NCI-H2171 treated with DMSO at 0.1 percent for 48 hours (cell line): ENCODE results near the gene PRRT1.
"Not testable (repeated sequence)": the region's sequence is repeated elsewhere in the genome, so short reads cannot be mapped to it uniquely, and the experiment has no call there.

Experiments used
- DNase-seq: peaks from one replicate; lab custom pipeline; 2025; lab: John Stamatoyannopoulos, UW

Gene PRRT1

GRCh38 chr6:32187725-32188380 lies 36.1 kb upstream of the PRRT1 start:
- not testable (repeated sequence) for DNase-seq

GRCh38 chr6:32187009-32187709 lies 35.4 kb upstream of the PRRT1 start:
- no peak for DNase-seq

GRCh38 chr6:32186151-32186840 lies 34.6 kb upstream of the PRRT1 start:
- DNase-seq: not testable (repeated sequence)

- not testable (repeated sequence) for DNase-seq
Observed at GRCh38 chr6:32185681-32186131, 34.0 kb upstream of the PRRT1 start.

DNA sequence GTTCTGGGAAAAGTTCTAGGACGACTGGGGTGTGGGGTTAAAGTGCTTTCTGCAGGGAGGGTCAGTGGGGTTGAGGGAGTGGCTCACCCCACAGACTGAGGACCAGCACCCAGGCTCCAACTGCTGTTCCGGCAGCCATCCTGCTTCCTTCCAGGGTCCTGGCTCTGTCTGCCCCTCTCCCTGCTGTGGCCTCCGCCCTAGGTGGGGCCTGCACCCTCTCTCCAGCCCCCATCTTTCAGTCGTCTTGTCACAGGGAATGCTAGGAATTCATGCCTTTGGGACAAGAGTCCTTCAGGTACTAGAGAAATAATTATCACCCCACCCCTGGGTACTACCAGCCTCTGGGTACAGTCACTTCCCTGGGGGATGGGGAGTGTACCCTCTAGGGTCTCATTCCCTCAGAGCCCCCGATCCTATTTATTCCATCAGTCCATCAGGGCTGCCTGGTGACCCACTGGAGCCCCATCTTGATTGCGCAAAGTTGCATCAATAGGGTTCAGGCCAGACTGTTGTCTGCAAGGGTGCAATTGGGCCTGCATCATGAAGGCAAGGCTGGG lies 32.4 kb upstream of the PRRT1 start, which contains the start of gene AGER:
AGER (minus strand) TSS at position 170 of the 557 bp plus-strand sequence; CDS start at position 139, 31 bp downstream.
- no peak for DNase-seq

- DNase-seq: no peak
Observed at GRCh38 chr6:32183483-32184083, 31.8 kb upstream of the PRRT1 start.

GRCh38 chr6:32183030-32183429 lies 31.3 kb upstream of the PRRT1 start:
- DNase-seq: no peak

GRCh38 chr6:32182555-32182981 lies 30.8 kb upstream of the PRRT1 start:
- DNase-seq: no peak

- DNase-seq: no peak
Observed at GRCh38 chr6:32181915-32182529, 30.3 kb upstream of the PRRT1 start.

DNA sequence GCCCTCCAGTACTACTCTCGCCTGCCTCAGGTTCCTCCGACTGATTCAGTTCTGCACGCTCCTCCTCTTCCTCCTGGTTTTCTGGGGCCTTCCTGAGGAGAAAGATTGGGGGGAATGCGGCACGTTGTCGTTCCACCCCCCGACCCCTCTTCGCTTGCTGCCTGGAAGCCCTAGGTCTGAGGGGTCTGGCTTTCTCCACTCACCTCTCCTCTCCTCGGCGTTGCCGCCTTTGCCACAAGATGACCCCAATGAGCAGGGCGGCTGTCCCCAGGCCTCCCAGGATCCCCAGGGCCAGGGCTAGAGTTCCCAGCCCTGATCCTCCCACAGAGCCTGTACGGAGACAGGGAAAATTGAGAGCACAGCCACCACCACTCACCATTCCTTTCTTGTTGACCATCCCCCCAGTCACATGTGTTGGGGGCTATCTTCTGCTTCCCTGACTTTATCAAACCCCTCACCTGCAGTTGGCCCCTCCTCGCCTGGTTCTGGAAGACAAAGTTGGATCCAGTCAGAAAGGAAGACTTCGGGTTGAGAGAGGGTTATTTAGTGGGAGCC lies 29.5 kb upstream of the PRRT1 start:
- DNase-seq: no peak

- DNase-seq: no peak
Observed at GRCh38 chr6:32179766-32180405, 28.1 kb upstream of the PRRT1 start.

DNA sequence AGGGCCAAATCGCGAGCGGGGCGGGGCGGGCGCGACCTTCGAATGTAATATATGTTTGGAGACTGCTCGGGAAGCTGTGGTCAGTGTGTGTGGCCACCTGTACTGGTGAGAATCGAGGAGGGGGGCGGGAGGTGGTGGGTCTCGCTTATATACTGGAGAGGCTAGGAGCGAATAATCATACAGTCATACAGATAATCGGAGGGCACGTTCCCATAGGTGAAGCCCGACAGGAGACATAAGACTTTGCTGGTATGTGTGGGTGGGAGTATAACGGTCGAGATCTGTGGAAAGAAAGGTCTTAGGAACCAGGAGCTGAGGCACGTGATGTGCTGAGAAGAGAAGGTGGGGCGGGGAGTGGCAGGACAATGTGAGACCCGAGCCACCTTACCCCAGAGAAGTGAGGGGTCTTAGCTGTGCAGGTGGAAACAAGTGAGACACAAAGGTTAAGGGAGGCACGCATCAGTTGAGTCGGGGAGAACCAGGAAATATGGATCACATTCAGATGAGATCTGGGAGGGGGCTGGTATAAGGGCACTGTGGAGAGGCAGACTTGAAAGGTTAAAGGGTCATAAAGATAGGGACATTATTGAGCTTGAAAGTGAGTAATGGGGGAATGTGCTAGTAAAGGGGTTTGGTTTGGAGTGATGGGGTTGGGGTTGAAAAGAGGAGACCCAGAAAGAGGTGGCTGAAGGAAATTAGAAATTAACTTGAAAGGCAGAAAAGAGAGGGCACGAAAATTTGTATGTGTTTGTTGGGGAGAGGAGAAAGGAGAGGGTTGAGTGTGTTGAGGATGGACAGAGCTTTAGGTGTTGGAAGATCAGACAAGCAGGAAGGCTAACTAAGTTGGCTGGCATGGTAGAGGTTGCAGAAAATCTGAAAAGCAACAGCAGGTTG lies 27.1 kb upstream of the PRRT1 start:
- peak; percentile 33 for DNase-seq

- peak; percentile 100 for DNase-seq
Observed at GRCh38 chr6:32177788-32178546, 26.2 kb upstream of the PRRT1 start, which contains the start of gene RNF5. Gene RNF5, plus strand, starts transcription at chr6:32178405. Its CDS starts 107 bp downstream, at chr6:32178512.

DNA sequence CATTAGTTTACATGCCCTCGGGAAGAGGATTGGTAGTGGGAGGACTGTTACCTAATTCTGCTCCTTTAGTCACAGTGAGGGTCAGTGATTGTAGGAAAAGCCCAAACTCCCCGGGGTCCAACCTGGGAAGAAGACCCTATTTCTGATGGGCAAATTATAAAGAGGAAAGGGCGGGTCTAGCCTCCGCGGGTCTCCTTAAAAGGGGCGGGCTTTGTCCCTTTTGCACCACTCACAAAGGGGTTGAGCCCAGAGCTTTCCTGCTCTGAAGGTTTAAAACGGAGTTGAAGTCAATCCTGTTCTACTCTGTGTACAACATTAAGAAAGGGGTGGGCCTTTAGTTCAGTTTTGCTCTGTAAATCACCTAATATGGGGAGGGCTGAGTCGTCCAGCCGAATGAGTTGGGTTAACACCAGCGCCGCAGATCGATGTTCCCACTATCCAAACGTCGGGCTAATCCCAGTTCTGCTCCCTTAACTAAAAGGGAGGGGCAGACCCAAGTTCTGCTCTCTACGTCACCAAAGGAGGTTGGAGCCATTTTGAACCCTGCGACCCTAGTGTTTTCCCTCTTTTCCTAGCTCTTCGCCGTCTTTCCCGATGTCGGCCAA lies 25.5 kb upstream of the PRRT1 start:
- DNase-seq: peak; percentile 90

- no peak for DNase-seq
Observed at GRCh38 chr6:32176476-32177182, 24.9 kb upstream of the PRRT1 start.

- DNase-seq: peak; percentile 94
Observed at GRCh38 chr6:32175711-32176475, 24.2 kb upstream of the PRRT1 start, which contains the start of gene AGPAT1. Gene AGPAT1, minus strand, starts transcription at chr6:32176084. Its CDS starts 4,588 bp downstream, at chr6:32171496.

DNA sequence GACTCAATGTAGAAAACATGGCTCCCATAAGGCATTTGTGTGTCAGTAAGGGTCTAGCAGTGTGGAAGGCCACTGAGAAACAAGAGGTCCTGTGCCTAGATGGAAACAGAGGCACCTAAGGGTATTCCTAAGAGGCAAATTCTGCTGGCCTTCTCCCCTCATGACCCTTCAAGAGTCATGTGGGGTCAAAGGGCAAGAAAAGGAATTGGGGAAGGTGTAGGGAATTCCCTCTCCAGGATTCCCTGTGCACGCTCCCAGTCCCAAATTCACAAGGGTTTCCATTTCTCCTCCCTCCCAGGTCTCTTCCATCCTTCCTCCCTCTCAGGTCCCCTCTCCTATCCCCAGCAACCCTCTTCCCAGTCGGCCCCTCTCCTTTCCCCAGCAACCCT lies 23.6 kb upstream of the PRRT1 start:
- no peak for DNase-seq
